WTC11 (cell line): ENCODE results near the gene TRAF2. TPM values are rescaled to one million over a fixed set of nuclear protein-coding genes. Genes with fewer than 3 reads are reported as not detected.

ENCODE experiments used
- ATAC-seq: fragments of 200-7000 bp; cut with Tn5 transposase; 2 replicates; pipeline ENCODE4 v1.10.0; 2021; ENCODE audit warnings: mild to moderate bottlenecking, moderate library complexity
- CTCF ChIA-PET: fragments of 300-600 bp; sonication (Branson Sonifier 250); formaldehyde crosslinking; loops from one replicate; lab custom pipeline; 2021; ENCODE audit warnings: antibody characterized with exemption; lab: Charles Lee
- POLR2A ChIA-PET: fragments of 350-600 bp; sonication (Branson Sonifier 250); formaldehyde crosslinking; loops from one replicate; lab custom pipeline; 2021; ENCODE audit warnings: antibody characterized with exemption; lab: Charles Lee
- DNase-seq: peaks from one replicate; pipeline ENCODE4 v3.0.0; 2021; ENCODE audit warnings: low spot score
- H3K27ac Mint-ChIP-seq: 2 replicates; pipeline ENCODE4 v1.8.0; 2021; ENCODE audit warnings: mixed read lengths
- H3K27me3 Mint-ChIP-seq: 2 replicates; pipeline ENCODE4 v1.8.0; 2021; ENCODE audit warnings: low read depth, mild to moderate bottlenecking, moderate library complexity, mixed read lengths
- H3K36me3 Mint-ChIP-seq: 2 replicates; pipeline ENCODE4 v1.8.0; 2021; ENCODE audit warnings: mixed read lengths
- H3K4me1 Mint-ChIP-seq: 2 replicates; pipeline ENCODE4 v1.8.0; 2022; ENCODE audit warnings: mixed read lengths
- H3K4me3 Mint-ChIP-seq: 2 replicates; pipeline ENCODE4 v1.8.0; 2021; ENCODE audit warnings: mild to moderate bottlenecking, moderate library complexity, mixed read lengths
- H3K9me3 Mint-ChIP-seq: 2 replicates; pipeline ENCODE4 v1.8.0; 2021; ENCODE audit warnings: mixed read lengths
- ATF6 ChIP-seq: sonication (generic); formaldehyde crosslinking; IDR thresholded peaks from 2 replicates; pipeline ENCODE4 v1.8.1; 2023; ENCODE audit warnings: mild to moderate bottlenecking, missing genetic modification reagents
- CREB1 ChIP-seq: sonication (generic); formaldehyde crosslinking; IDR thresholded peaks from 2 replicates; pipeline ENCODE4 v1.8.0; 2023; ENCODE audit warnings: mild to moderate bottlenecking, missing genetic modification reagents
- FOXP1 ChIP-seq: sonication (generic); formaldehyde crosslinking; IDR thresholded peaks from 2 replicates; pipeline ENCODE4 v1.8.0; 2022; ENCODE audit warnings: missing genetic modification reagents, mild to moderate bottlenecking, moderate library complexity, borderline replicate concordance
- KAT7 ChIP-seq: sonication (generic); formaldehyde crosslinking; IDR thresholded peaks from 2 replicates; pipeline ENCODE4 v1.8.1; 2023; ENCODE audit warnings: missing genetic modification reagents, mild to moderate bottlenecking, borderline replicate concordance
- MAX ChIP-seq: sonication (generic); formaldehyde crosslinking; IDR thresholded peaks from 2 replicates; pipeline ENCODE4 v1.8.0; 2022; ENCODE audit warnings: mild to moderate bottlenecking, missing genetic modification reagents
- MXD4 ChIP-seq: fragments of 250-450 bp; sonication (Bioruptor Pico); IDR thresholded peaks from 2 replicates; pipeline ENCODE4 v1.8.0; 2021; ENCODE audit warnings: mild to moderate bottlenecking, moderate library complexity, borderline replicate concordance
- NR3C1 ChIP-seq: sonication (generic); formaldehyde crosslinking; conservative IDR thresholded peaks from 2 replicates; pipeline ENCODE4 v1.8.1; 2023; ENCODE audit warnings: low read depth, mild to moderate bottlenecking, missing genetic modification reagents
- RELA ChIP-seq: sonication (generic); formaldehyde crosslinking; IDR thresholded peaks from 2 replicates; pipeline ENCODE4 v1.8.1; 2022; ENCODE audit warnings: missing genetic modification reagents, mild to moderate bottlenecking, borderline replicate concordance
- SMAD3 ChIP-seq: sonication (generic); formaldehyde crosslinking; IDR thresholded peaks from 2 replicates; pipeline ENCODE4 v1.8.0; 2022; ENCODE audit warnings: missing genetic modification reagents, mild to moderate bottlenecking, borderline replicate concordance
- SP1 ChIP-seq: sonication (generic); formaldehyde crosslinking; conservative IDR thresholded peaks from 2 replicates; pipeline ENCODE4 v1.8.1; 2022; ENCODE audit warnings: missing genetic modification reagents
- STAT6 ChIP-seq: sonication (generic); formaldehyde crosslinking; conservative IDR thresholded peaks from 2 replicates; pipeline ENCODE4 v1.8.1; 2023; ENCODE audit warnings: mild to moderate bottlenecking, low read depth, missing genetic modification reagents, moderate library complexity
- TCF7 ChIP-seq: sonication (generic); formaldehyde crosslinking; IDR thresholded peaks from 2 replicates; pipeline ENCODE4 v1.8.0; 2022; ENCODE audit warnings: mild to moderate bottlenecking, low read depth, missing genetic modification reagents, moderate library complexity
- USF1 ChIP-seq: sonication (generic); formaldehyde crosslinking; IDR thresholded peaks from 2 replicates; pipeline ENCODE4 v1.8.0; 2022; ENCODE audit warnings: mild to moderate bottlenecking, missing genetic modification reagents
- ZNF138 ChIP-seq: sonication (generic); formaldehyde crosslinking; conservative IDR thresholded peaks from 2 replicates; pipeline ENCODE4 v1.8.1; 2022; ENCODE audit warnings: mild to moderate bottlenecking, moderate library complexity, missing genetic modification reagents
- ZNF219 ChIP-seq: sonication (generic); formaldehyde crosslinking; IDR thresholded peaks from 2 replicates; pipeline ENCODE4 v1.8.0; 2023; ENCODE audit warnings: missing genetic modification reagents, mild to moderate bottlenecking, borderline replicate concordance
- ZNF416 ChIP-seq: fragments of 250-450 bp; sonication (Bioruptor Pico); IDR thresholded peaks from 2 replicates; pipeline ENCODE4 v1.9.0; 2021; ENCODE audit warnings: mild to moderate bottlenecking, inconsistent platforms
- ZSCAN18 ChIP-seq: fragments of 250-450 bp; sonication (Bioruptor Pico); IDR thresholded peaks from 2 replicates; pipeline ENCODE4 v2.1.2; 2022; ENCODE audit warnings: mild to moderate bottlenecking, moderate library complexity
- total RNA-seq: library from RNA; stranded (reverse); gene quantifications from 3 replicates; pipeline ENCODE4 v1.2.3, GENCODE V29; 2021
- TF ChIP-seq, protein P1 (sequence below): fragments of 250-450 bp; sonication (Bioruptor Pico); IDR thresholded peaks from 2 replicates; pipeline ENCODE4 v1.9.0; 2021; ENCODE audit warnings: mild to moderate bottlenecking
- TF ChIP-seq, protein P2 (sequence below): sonication (generic); formaldehyde crosslinking; IDR thresholded peaks from 2 replicates; pipeline ENCODE4 v1.8.1; 2023; ENCODE audit warnings: mild to moderate bottlenecking, moderate library complexity, missing genetic modification reagents

Gene TRAF2
- total RNA-seq, 1 experiment from 2014 or later = 55.0 TPM

GRCh38 chr9:136969150-136969549, 82.8 kb downstream of the TRAF2 start:
- Mint-ChIP-seq H3K36me3 (no peaks in the 10 kb centered on the region), H3K4me1 (peaks cover 10% of the 10 kb centered on the region), H3K4me3 (no peak overlapping the region), H3K27ac (no peak overlapping the region), H3K27me3 (no peaks in the 10 kb centered on the region), H3K9me3 (no peaks in the 10 kb centered on the region)
- no peak for ATAC-seq
- CTCF ChIA-PET = interaction anchor here (0.5 to 4.5 kb wide), 6 partner anchors 9 to 331 kb away, joined by 3 to 19 read pairs (median 6); no protein-coding TSS in a partner anchor
- POLR2A ChIA-PET = interaction anchor here (0.6 kb wide), 1 partner anchor 407 kb away, joined by 5 read pairs; no protein-coding TSS in a partner anchor
- no peak for TF ChIP-seq ZNF416 (CRISPR knock-in tag)
- TF ChIP-seq STAT6 (CRISPR knock-in tag) = no peak
- no peak for TF ChIP-seq SMAD3 (CRISPR knock-in tag)
- TF ChIP-seq RELA (CRISPR knock-in tag) = no peak
- TF ChIP-seq MXD4 (CRISPR knock-in tag) = no peak
- no peak for TF ChIP-seq MAX (CRISPR knock-in tag)
- TF ChIP-seq ZNF219 = no peak
- TF ChIP-seq, protein P1, sequence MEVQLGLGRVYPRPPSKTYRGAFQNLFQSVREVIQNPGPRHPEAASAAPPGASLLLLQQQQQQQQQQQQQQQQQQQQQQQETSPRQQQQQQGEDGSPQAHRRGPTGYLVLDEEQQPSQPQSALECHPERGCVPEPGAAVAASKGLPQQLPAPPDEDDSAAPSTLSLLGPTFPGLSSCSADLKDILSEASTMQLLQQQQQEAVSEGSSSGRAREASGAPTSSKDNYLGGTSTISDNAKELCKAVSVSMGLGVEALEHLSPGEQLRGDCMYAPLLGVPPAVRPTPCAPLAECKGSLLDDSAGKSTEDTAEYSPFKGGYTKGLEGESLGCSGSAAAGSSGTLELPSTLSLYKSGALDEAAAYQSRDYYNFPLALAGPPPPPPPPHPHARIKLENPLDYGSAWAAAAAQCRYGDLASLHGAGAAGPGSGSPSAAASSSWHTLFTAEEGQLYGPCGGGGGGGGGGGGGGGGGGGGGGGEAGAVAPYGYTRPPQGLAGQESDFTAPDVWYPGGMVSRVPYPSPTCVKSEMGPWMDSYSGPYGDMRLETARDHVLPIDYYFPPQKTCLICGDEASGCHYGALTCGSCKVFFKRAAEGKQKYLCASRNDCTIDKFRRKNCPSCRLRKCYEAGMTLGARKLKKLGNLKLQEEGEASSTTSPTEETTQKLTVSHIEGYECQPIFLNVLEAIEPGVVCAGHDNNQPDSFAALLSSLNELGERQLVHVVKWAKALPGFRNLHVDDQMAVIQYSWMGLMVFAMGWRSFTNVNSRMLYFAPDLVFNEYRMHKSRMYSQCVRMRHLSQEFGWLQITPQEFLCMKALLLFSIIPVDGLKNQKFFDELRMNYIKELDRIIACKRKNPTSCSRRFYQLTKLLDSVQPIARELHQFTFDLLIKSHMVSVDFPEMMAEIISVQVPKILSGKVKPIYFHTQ (CRISPR knock-in tag) = no peak
- TF ChIP-seq FOXP1 (CRISPR knock-in tag) = no peak
- TF ChIP-seq NR3C1 = no peak
- no peak for TF ChIP-seq ZSCAN18 (CRISPR knock-in tag)
- TF ChIP-seq KAT7 (CRISPR knock-in tag) = no peak
- TF ChIP-seq CREB1 (CRISPR knock-in tag) = no peak
- no peak for TF ChIP-seq ATF6 (CRISPR knock-in tag)
- TF ChIP-seq TCF7 (CRISPR knock-in tag) = no peak
- no peak for DNase-seq

- no peak overlapping the region for H3K27ac Mint-ChIP-seq
- POLR2A ChIA-PET = no interaction called here
- H3K27me3 Mint-ChIP-seq = no peaks in the 10 kb centered on the region
- CTCF ChIA-PET = interaction anchor here (0.5 to 4.5 kb wide), 5 partner anchors 8 to 331 kb away, joined by 3 to 19 read pairs (median 8); no protein-coding TSS in a partner anchor
- no peaks in the 10 kb centered on the region for H3K9me3 Mint-ChIP-seq
- H3K4me3 Mint-ChIP-seq = no peak overlapping the region
- ATAC-seq (no peak), DNase-seq (no peak)
- peaks cover 10% of the 10 kb centered on the region for H3K4me1 Mint-ChIP-seq
- TF ChIP-seq USF1 (CRISPR knock-in tag) (no peak), SP1 (CRISPR knock-in tag) (no peak), ZNF138 (CRISPR knock-in tag) (no peak)
- TF ChIP-seq, protein P2, sequence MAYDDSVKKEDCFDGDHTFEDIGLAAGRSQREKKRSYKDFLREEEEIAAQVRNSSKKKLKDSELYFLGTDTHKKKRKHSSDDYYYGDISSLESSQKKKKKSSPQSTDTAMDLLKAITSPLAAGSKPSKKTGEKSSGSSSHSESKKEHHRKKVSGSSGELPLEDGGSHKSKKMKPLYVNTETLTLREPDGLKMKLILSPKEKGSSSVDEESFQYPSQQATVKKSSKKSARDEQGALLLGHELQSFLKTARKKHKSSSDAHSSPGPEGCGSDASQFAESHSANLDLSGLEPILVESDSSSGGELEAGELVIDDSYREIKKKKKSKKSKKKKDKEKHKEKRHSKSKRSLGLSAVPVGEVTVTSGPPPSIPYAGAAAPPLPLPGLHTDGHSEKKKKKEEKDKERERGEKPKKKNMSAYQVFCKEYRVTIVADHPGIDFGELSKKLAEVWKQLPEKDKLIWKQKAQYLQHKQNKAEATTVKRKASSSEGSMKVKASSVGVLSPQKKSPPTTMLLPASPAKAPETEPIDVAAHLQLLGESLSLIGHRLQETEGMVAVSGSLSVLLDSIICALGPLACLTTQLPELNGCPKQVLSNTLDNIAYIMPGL (CRISPR knock-in tag) = no peak
- no peaks in the 10 kb centered on the region for H3K36me3 Mint-ChIP-seq
These were observed 83.5 kb downstream of the TRAF2 start for GRCh38 chr9:136969774-136970173.
